H9 (cell line): ENCODE results near the gene EFCAB12. TPM values are rescaled to one million over a fixed set of nuclear protein-coding genes. Genes with fewer than 3 reads are reported as not detected.

Experiments
- DNase-seq: peaks from one replicate; pipeline ENCODE4 v3.0.0-alpha.2; 2017
- H2AFZ ChIP-seq: one replicate; pipeline ENCODE4 v1.6.1; 2013; ENCODE audit warnings: mild to moderate bottlenecking, low read length, control low read depth, moderate library complexity
- H2AK5ac ChIP-seq: 2 replicates; pipeline ENCODE4 v1.6.1; 2013; ENCODE audit warnings: low read length, control low read depth, mixed read lengths; ENCODE audit not compliant: insufficient read length
- H2BK120ac ChIP-seq: one replicate; pipeline ENCODE4 v1.6.1; 2013; ENCODE audit warnings: low read depth, mild to moderate bottlenecking, low read length, control low read depth, inconsistent platforms; ENCODE audit not compliant: poor library complexity, severe bottlenecking
- H2BK12ac ChIP-seq: 2 replicates; pipeline ENCODE4 v1.6.1; 2013; ENCODE audit warnings: low read length, control low read depth, mixed read lengths, low read depth; ENCODE audit not compliant: insufficient read length
- H2BK15ac ChIP-seq: 2 replicates; pipeline ENCODE4 v1.6.1; 2013; ENCODE audit warnings: low read depth, low read length, control low read depth
- H2BK20ac ChIP-seq: one replicate; pipeline ENCODE4 v1.6.1; 2013; ENCODE audit warnings: low read depth, mild to moderate bottlenecking, low read length, control low read depth, inconsistent platforms; ENCODE audit not compliant: poor library complexity, severe bottlenecking
- H2BK5ac ChIP-seq: 2 replicates; pipeline ENCODE4 v1.6.1; 2013; ENCODE audit warnings: low read length, control low read depth, mixed read lengths; ENCODE audit not compliant: insufficient read length
- H3K14ac ChIP-seq: 2 replicates; pipeline ENCODE4 v1.6.1; 2013; ENCODE audit warnings: low read length, control low read depth; ENCODE audit not compliant: insufficient read depth
- H3K18ac ChIP-seq: 2 replicates; pipeline ENCODE4 v1.6.1; 2013; ENCODE audit warnings: low read depth, mild to moderate bottlenecking, mixed read lengths, low read length, control low read depth; ENCODE audit not compliant: insufficient read length
- H3K23ac ChIP-seq: 2 replicates; pipeline ENCODE4 v1.6.1; 2013; ENCODE audit warnings: low read length, control low read depth, mixed read lengths, low read depth; ENCODE audit not compliant: insufficient read length
- H3K23me2 ChIP-seq: 2 replicates; pipeline ENCODE4 v1.6.1; 2013; ENCODE audit warnings: low read depth, mild to moderate bottlenecking, mixed read lengths, low read length, control low read depth; ENCODE audit not compliant: insufficient read length, poor library complexity, severe bottlenecking
- H3K27ac ChIP-seq: 2 replicates; pipeline ENCODE4 v1.5.1; 2013; ENCODE audit warnings: low read length, control low read depth, mixed read lengths, low read depth; ENCODE audit not compliant: insufficient read length
- H3K27me3 ChIP-seq: 2 replicates; pipeline ENCODE4 v1.6.1; 2013; ENCODE audit warnings: low read length, control low read depth, inconsistent platforms; ENCODE audit not compliant: insufficient read depth
- H3K4ac ChIP-seq: 2 replicates; pipeline ENCODE4 v1.6.1; 2013; ENCODE audit warnings: low read depth, mild to moderate bottlenecking, control low read depth, inconsistent platforms, low read length, moderate library complexity
- H3K4me1 ChIP-seq: 2 replicates; pipeline ENCODE4 v1.6.1; 2013; ENCODE audit warnings: low read length, control low read depth, inconsistent platforms; ENCODE audit not compliant: insufficient read depth
- H3K4me2 ChIP-seq: 2 replicates; pipeline ENCODE4 v1.6.1; 2013; ENCODE audit warnings: low read length, control low read depth, mixed read lengths; ENCODE audit not compliant: insufficient read length, insufficient read depth
- H3K56ac ChIP-seq: 2 replicates; pipeline ENCODE4 v1.6.1; 2013; ENCODE audit warnings: low read depth, mild to moderate bottlenecking, mixed read lengths, low read length, control low read depth; ENCODE audit not compliant: insufficient read length
- H3K79me1 ChIP-seq: 2 replicates; pipeline ENCODE4 v1.6.1; 2013; ENCODE audit warnings: low read depth, mild to moderate bottlenecking, moderate library complexity, low read length, control low read depth, inconsistent platforms; ENCODE audit not compliant: insufficient read depth, poor library complexity, severe bottlenecking
- H3K79me2 ChIP-seq: 2 replicates; pipeline ENCODE4 v1.6.1; 2013; ENCODE audit warnings: low read length, control low read depth, inconsistent platforms; ENCODE audit not compliant: insufficient read depth
- H3K9ac ChIP-seq: 2 replicates; pipeline ENCODE4 v1.6.1; 2013; ENCODE audit warnings: low read length, control low read depth, mixed read lengths; ENCODE audit not compliant: insufficient read length; ENCODE audit errors: extremely low read depth
- H3K9me3 ChIP-seq: one replicate; pipeline ENCODE4 v1.6.1; 2013; ENCODE audit warnings: low read depth, low read length, inconsistent platforms; ENCODE audit not compliant: control insufficient read depth
- H3T11ph ChIP-seq: one replicate; pipeline ENCODE4 v1.6.1; 2013; ENCODE audit warnings: mild to moderate bottlenecking, low read length, control low read depth, inconsistent platforms
- H4K20me1 ChIP-seq: one replicate; pipeline ENCODE4 v1.6.1; 2013; ENCODE audit not compliant: control insufficient read depth, insufficient read length, insufficient read depth
- H4K5ac ChIP-seq: 2 replicates; pipeline ENCODE4 v1.6.1; 2013; ENCODE audit warnings: low read depth, mild to moderate bottlenecking, mixed read lengths, low read length, control low read depth; ENCODE audit not compliant: insufficient read length
- H4K8ac ChIP-seq: replicated peaks from 2 replicates; pipeline ENCODE4 v1.6.1; 2013; ENCODE audit warnings: low read length, control low read depth, mixed read lengths, low read depth; ENCODE audit not compliant: insufficient read length
- H4K91ac ChIP-seq: 2 replicates; pipeline ENCODE4 v1.6.1; 2013; ENCODE audit warnings: low read depth, mild to moderate bottlenecking, moderate library complexity, mixed read lengths, low read length, control low read depth; ENCODE audit not compliant: insufficient read length
- H3K27ac Mint-ChIP-seq, 3 experiments: 2 replicates in 2 of 3; 3 replicates in 1 of 3; pipeline ENCODE4 v1.8.0; 2020 to 2021; ENCODE audit warnings: mixed read lengths in 3 of 3, mild to moderate bottlenecking in 1 of 3, moderate library complexity in 1 of 3
- H3K27me3 Mint-ChIP-seq: 2 replicates; pipeline ENCODE4 v1.8.0; 2021; ENCODE audit warnings: low read depth, mild to moderate bottlenecking, moderate library complexity, mixed read lengths
- H3K36me3 Mint-ChIP-seq, 3 experiments: 2 replicates in 2 of 3; 3 replicates in 1 of 3; pipeline ENCODE4 v1.8.0; 2020 to 2021; ENCODE audit warnings: low read depth in 3 of 3, mixed read lengths in 3 of 3; ENCODE audit not compliant: insufficient read depth in 1 of 3
- H3K4me1 Mint-ChIP-seq, 2 experiments: 2 replicates each; pipeline ENCODE4 v1.8.0; 2020; ENCODE audit warnings: mixed read lengths in 2 of 2
- H3K4me3 Mint-ChIP-seq, 2 experiments: 2 replicates in 1 of 2; 3 replicates in 1 of 2; pipeline ENCODE4 v1.8.0; 2020 to 2021; ENCODE audit warnings: mild to moderate bottlenecking in 2 of 2, mixed read lengths in 2 of 2, moderate library complexity in 1 of 2
- H3K9me3 Mint-ChIP-seq, 2 experiments: 2 replicates in 1 of 2; 3 replicates in 1 of 2; pipeline ENCODE4 v1.8.0; 2020; ENCODE audit warnings: mild to moderate bottlenecking in 2 of 2, mixed read lengths in 2 of 2, moderate library complexity in 1 of 2
- CTCF ChIP-seq: fragments of 200-600 bp; sonication (generic); conservative IDR thresholded peaks from 3 replicates; pipeline ENCODE4 v1.8.0; 2021; ENCODE audit warnings: antibody characterized with exemption, mild to moderate bottlenecking
- WGBS: extraction: QIAGEN DNeasy Blood & Tissue Kit; methylation state at CpG from one replicate; pipeline ENCODE4 v1.1.7; 2013; ENCODE audit warnings: missing lambda C conversion rate, low lambda C conversion rate, mixed read lengths; ENCODE audit not compliant: insufficient read length; ENCODE audit errors: extremely low coverage; 5-methylcytosine and 5-hydroxymethylcytosine counted together
- total RNA-seq: library from RNA; stranded (reverse); gene quantifications from 2 replicates; pipeline ENCODE4 v1.2.1, GENCODE V29; 2021

Gene EFCAB12
- total RNA-seq, 1 experiment from 2014 or later = 0.28 TPM

GRCh38 chr3:129445471-129445870 lies 17.0 kb upstream of the EFCAB12 start:
- WGBS = no CpG with 5 or more reads among the region's 3 CpGs
- no peak overlapping the region for H3K27ac ChIP-seq
- H3T11ph ChIP-seq = no peak overlapping the region
- H2AFZ ChIP-seq = no peak overlapping the region
- no peak overlapping the region for H2BK15ac ChIP-seq
- no peak overlapping the region for H3K4ac ChIP-seq
- H3K56ac ChIP-seq = no peak overlapping the region
- H4K91ac ChIP-seq = no peak overlapping the region
- no peak for TF ChIP-seq CTCF
- no peak overlapping the region for H3K9ac ChIP-seq
- no peak overlapping the region for H2BK5ac ChIP-seq
- H2BK12ac ChIP-seq = no peak overlapping the region
- no peak overlapping the region for H2BK120ac ChIP-seq
- H2AK5ac ChIP-seq = no peak overlapping the region
- peaks cover 3% of the 10 kb centered on the region for H3K23me2 ChIP-seq
- Mint-ChIP-seq H3K9me3 (no peaks in the 10 kb centered on the region), H3K36me3 (peaks cover 0 to 4% (median 0%) of the 10 kb centered on the region in 3 experiments; a peak in 1 of 7 replicates), H3K27ac (no peak overlapping the region), H3K4me1 (peaks cover 55 to 57% of the 10 kb centered on the region in 2 experiments), H3K4me3 (no peak overlapping the region), H3K27me3 (no peaks in the 10 kb centered on the region)
- H4K8ac ChIP-seq = no peak overlapping the region
- H3K23ac ChIP-seq = no peak overlapping the region
- no peak for DNase-seq
- H3K18ac ChIP-seq = no peak overlapping the region
- H3K79me2 ChIP-seq = 0 out of 2 replicates have a peak, but pooled peaks cover 2% of the 10 kb centered on the region
- no peaks in the 10 kb centered on the region for H3K27me3 ChIP-seq
- H3K4me1 ChIP-seq = peaks cover 7% of the 10 kb centered on the region; the same call in 1 of the 2 replicates
- no peak overlapping the region for H4K5ac ChIP-seq
- no peaks in the 10 kb centered on the region for H3K9me3 ChIP-seq
- no peak overlapping the region for H3K14ac ChIP-seq
- no peak overlapping the region for H2BK20ac ChIP-seq
- H3K4me2 ChIP-seq = no peak overlapping the region
- H3K79me1 ChIP-seq = no peaks in the 10 kb centered on the region
- H4K20me1 ChIP-seq = no peaks in the 10 kb centered on the region
